ENCODE data around the gene HAND2.

Gene HAND2

GRCh38 chr4:173500841-173501591 lies 29.0 kb downstream of the HAND2 start:
- peak; percentile 52 for DNase-seq

GRCh38 chr4:173499658-173500535 lies 30.1 kb downstream of the HAND2 start:
- no peak for DNase-seq

DNA sequence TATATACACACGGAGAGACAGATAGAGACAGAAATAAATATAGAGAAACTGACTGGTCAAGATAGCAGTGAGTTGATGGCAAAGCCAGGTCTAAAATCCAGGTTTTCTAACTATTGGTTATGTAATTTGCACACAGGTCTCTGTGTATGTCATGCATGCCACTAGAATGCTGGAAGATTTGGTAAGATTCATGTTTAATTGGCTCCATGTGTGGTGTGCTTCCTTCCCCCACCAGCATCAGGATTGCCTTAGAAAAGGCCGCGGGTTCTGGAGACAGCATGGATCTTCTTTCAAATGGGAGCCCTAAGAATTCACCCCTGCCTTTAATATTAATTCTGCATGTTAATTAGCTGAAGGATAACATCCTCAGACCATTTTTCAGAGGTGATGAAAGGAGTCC lies 31.3 kb downstream of the HAND2 start:
- DNase-seq: no peak

GRCh38 chr4:173498023-173498422 lies 32.0 kb downstream of the HAND2 start:
- DNase-seq: no peak

GRCh38 chr4:173494013-173494970 lies 35.7 kb downstream of the HAND2 start:
- DNase-seq: peak; percentile 57

- DNase-seq: no peak
Observed at GRCh38 chr4:173493041-173493440, 37.0 kb downstream of the HAND2 start.

GRCh38 chr4:173492315-173492714 lies 37.7 kb downstream of the HAND2 start:
- DNase-seq: no peak

- DNase-seq: no peak
Observed at GRCh38 chr4:173490817-173491528, 39.1 kb downstream of the HAND2 start.

DNA sequence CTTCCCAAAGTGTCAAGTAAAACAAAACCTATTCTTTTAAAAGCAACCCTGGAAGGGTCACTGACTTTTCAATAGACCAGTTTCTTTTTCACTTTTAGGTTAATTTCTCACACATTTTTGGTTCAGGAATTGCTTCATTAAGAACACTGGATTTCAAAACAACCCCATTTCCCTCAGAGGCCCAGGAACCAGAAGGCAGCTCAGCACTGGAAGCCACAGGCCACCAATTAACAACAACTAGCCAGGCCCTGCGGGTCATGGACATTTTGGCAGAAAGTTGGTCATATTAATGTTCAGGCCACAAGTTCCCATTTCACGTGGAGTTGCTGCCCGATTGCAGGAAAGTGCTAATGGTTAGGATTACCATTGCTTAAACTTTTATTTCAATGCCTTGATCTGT lies 39.8 kb downstream of the HAND2 start:
- no peak for DNase-seq

DNA sequence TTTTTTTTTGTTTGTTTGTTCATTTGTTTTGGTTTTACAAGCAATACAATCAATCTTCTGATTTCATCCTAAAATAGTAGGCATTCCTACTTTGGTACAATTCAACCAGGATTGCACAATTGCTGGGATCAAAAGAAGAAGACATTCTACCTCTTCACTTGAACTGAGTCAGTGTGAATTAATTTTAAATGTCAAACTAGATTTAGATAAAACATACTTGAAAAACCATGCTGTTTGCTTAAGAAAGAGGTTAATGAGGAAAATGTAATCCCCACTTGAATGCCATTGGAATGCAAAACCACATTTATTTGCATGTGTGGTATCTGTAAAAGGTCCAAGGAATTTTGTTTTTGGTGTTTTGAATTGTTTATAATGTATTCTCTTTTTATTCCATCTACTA lies 40.5 kb downstream of the HAND2 start:
- no peak for DNase-seq

DNA sequence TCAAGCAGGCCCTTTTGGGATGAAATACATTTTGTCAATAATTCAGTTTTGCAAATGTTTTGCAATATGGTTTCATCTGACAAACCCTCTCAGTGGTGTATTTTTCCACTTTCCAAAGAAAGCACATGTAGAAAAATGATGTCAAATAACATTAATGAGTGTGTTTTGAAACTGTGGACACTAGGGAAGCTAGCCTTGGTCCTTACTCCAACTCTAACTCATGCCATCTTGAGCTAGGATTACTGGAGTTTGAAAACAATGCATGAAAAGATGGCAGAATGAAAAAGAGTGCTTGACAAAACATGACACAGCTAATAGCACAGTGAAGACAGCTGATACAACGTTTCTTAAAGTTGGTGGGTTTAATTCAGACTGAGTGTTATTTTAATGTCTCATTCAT lies 41.4 kb downstream of the HAND2 start:
- no peak for DNase-seq

DNA sequence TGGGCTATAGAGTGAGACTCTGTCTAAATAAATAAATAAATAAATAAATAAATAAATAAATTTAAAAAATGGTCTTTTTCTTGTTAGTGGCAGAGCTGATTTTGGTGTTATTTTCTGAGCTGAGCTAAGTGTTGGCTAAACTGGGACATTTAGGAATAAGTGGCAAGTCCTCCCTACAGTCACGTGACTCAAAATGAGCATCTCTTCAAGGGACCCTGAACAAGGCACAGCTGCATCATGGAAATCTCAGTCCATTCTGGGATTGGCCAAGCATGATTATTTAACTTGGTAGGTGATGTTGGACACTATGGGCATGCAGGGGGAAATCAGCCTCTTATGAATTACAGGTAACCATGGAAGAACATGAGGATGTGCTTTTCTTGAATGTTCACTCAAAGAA lies 42.0 kb downstream of the HAND2 start:
- DNase-seq: no peak

GRCh38 chr4:173486714-173487392 lies 43.2 kb downstream of the HAND2 start:
- no peak for DNase-seq

GRCh38 chr4:173485164-173485563 lies 44.9 kb downstream of the HAND2 start:
- DNase-seq: no peak

DNA sequence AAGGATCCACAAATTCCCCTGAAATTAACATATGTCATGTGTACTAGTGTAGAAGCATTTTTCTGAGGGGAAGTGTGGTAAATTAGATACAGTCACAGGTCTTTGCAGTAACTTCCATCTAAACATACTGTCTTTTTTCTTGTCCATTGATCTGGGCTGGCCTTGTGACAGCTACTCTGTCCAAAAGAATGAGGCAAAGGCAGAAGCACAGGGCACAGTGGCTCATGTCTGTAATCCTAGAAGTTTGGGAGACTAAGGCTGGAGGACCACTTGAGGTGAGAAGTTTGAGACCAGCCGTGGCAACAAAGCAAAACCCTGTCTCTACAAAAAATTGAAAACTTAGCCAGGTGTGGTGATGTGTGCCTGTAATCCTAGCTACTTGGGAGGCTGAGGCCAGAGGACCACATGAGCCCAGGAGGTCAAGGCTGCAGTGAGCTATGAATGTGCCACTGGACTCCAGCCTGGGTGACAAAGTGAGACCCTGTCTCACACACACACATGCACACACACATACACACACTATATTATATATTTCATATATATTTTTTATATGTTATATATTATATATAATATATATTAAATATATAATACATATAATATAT lies 47.6 kb downstream of the HAND2 start:
- DNase-seq: no peak

DNA sequence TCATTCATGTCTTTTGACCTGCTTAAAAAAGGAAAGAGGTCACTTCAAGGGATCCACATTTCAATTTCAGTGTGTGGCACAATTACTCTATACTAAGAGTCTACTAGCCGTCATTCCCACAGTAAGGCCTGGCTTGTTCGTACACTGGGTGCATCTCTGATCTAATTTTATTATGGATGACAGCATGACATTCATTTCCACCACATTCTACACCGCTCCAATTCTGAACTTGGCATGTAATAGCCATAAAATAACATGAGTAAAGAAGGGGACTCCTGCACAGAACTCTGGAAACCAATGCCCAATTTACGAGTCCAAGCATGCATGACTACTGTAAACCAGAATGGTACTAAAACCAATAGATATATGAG lies 51.1 kb downstream of the HAND2 start:
- no peak for DNase-seq

- no peak for DNase-seq
Observed at GRCh38 chr4:173478201-173478912, 51.7 kb downstream of the HAND2 start.

GRCh38 chr4:173477016-173477415 lies 53.0 kb downstream of the HAND2 start:
- no peak for DNase-seq

All from CD4-positive, alpha-beta T cell treated with Interleukin-15 for 1 hour (primary cell).